Measurements from ENCODE around the gene ARG2.

GRCh38 chr14:67618617-67619063, 1.1 kb upstream of the ARG2 start:
- TF ChIP-seq CTCF (IDR thresholded peaks at IDR 0.05; ENCODE audit: low read depth, low read length, poor library complexity, severe bottlenecking): peak; percentile 70
- no peak for TF ChIP-seq EZH2phosphoT487 (IDR thresholded peaks at IDR 0.05; ENCODE audit: borderline replicate concordance, low read length)
